ENCODE data around the gene DNAJC6.

GRCh38 chr1:65431111-65431705, 121.9 kb downstream of the DNAJC6 start:
- TF ChIP-seq, protein P1, sequence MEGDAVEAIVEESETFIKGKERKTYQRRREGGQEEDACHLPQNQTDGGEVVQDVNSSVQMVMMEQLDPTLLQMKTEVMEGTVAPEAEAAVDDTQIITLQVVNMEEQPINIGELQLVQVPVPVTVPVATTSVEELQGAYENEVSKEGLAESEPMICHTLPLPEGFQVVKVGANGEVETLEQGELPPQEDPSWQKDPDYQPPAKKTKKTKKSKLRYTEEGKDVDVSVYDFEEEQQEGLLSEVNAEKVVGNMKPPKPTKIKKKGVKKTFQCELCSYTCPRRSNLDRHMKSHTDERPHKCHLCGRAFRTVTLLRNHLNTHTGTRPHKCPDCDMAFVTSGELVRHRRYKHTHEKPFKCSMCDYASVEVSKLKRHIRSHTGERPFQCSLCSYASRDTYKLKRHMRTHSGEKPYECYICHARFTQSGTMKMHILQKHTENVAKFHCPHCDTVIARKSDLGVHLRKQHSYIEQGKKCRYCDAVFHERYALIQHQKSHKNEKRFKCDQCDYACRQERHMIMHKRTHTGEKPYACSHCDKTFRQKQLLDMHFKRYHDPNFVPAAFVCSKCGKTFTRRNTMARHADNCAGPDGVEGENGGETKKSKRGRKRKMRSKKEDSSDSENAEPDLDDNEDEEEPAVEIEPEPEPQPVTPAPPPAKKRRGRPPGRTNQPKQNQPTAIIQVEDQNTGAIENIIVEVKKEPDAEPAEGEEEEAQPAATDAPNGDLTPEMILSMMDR (IDR thresholded peaks at IDR 0.05) = peak; percentile 78
- TF ChIP-seq REST (IDR thresholded peaks at IDR 0.05; ENCODE audit: low read depth, low read length) (no peak), TCF12 (IDR thresholded peaks at IDR 0.05) (no peak), CHD2 (IDR thresholded peaks at IDR 0.05; ENCODE audit: low read length, partially characterized antibody) (no peak)
- TF ChIP-seq, protein P2, sequence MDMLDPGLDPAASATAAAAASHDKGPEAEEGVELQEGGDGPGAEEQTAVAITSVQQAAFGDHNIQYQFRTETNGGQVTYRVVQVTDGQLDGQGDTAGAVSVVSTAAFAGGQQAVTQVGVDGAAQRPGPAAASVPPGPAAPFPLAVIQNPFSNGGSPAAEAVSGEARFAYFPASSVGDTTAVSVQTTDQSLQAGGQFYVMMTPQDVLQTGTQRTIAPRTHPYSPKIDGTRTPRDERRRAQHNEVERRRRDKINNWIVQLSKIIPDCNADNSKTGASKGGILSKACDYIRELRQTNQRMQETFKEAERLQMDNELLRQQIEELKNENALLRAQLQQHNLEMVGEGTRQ (IDR thresholded peaks at IDR 0.05; ENCODE audit: borderline replicate concordance, low read depth, low read length) = no peak
